BE2C (cell line): Measurements from ENCODE around the gene TNMD.

ENCODE experiments used
- DNase-seq: peaks from one replicate; pipeline ENCODE4 v3.0.0-alpha.2; 2020
- H3K27me3 ChIP-seq: fragments of 250-450 bp; sonication (Bioruptor Pico); 2 replicates; pipeline ENCODE4 v1.5.1; 2020; ENCODE audit warnings: mild to moderate bottlenecking
- H3K36me3 ChIP-seq: fragments of 250-450 bp; sonication (Bioruptor Pico); 2 replicates; pipeline ENCODE4 v1.5.1; 2020; ENCODE audit warnings: mild to moderate bottlenecking
- H3K4me1 ChIP-seq: fragments of 250-450 bp; sonication (Bioruptor Pico); 2 replicates; pipeline ENCODE4 v1.5.1; 2020
- H3K4me3 ChIP-seq: 2 replicates; pipeline ENCODE4 v1.5.1; 2011; ENCODE audit warnings: low read depth, low read length
- H3K9me3 ChIP-seq: fragments of 250-450 bp; sonication (Bioruptor Pico); 2 replicates; pipeline ENCODE4 v1.5.1; 2020
- CTCF ChIP-seq: IDR thresholded peaks from 2 replicates; pipeline ENCODE4 v1.5.1; 2012; ENCODE audit warnings: mild to moderate bottlenecking, low read depth, low read length

Gene TNMD

GRCh38 chrX:100645106-100645505 is 60.4 kb downstream of the TNMD start:
- no peak for TF ChIP-seq CTCF
- Histone ChIP-seq H3K4me3 (no peak overlapping the region), H3K4me1 (no peaks in the 10 kb centered on the region), H3K9me3 (no peaks in the 10 kb centered on the region), H3K27me3 (no peaks in the 10 kb centered on the region), H3K36me3 (no peaks in the 10 kb centered on the region)
- no peak for DNase-seq

GRCh38 chrX:100647095-100647494 is 62.4 kb downstream of the TNMD start:
- no peaks in the 10 kb centered on the region for H3K4me1 ChIP-seq

GRCh38 chrX:100647739-100648138 is 63.0 kb downstream of the TNMD start:
- no peak overlapping the region for H3K4me3 ChIP-seq
- no peaks in the 10 kb centered on the region for H3K9me3 ChIP-seq
- no peaks in the 10 kb centered on the region for H3K4me1 ChIP-seq
- no peak for DNase-seq
- no peaks in the 10 kb centered on the region for H3K36me3 ChIP-seq
- no peaks in the 10 kb centered on the region for H3K27me3 ChIP-seq
- TF ChIP-seq CTCF = no peak

More at GRCh38 chrX:100647095-100647494, 62.4 kb downstream of the TNMD start:
- Histone ChIP-seq H3K36me3 (no peaks in the 10 kb centered on the region), H3K27me3 (no peaks in the 10 kb centered on the region), H3K9me3 (no peaks in the 10 kb centered on the region), H3K4me3 (no peak overlapping the region)
- no peak for DNase-seq
- TF ChIP-seq CTCF = no peak

GRCh38 chrX:100648458-100649417 is 64.0 kb downstream of the TNMD start:
- Histone ChIP-seq H3K27me3 (no peaks in the 10 kb centered on the region), H3K36me3 (no peaks in the 10 kb centered on the region), H3K4me1 (no peaks in the 10 kb centered on the region), H3K9me3 (no peaks in the 10 kb centered on the region), H3K4me3 (no peak overlapping the region)
- no peak for TF ChIP-seq CTCF
- DNase-seq = no peak
